IPS-18a (cell line): ENCODE data around the gene PEAK1.

Experiments
- H3K27ac ChIP-seq: one replicate; pipeline ENCODE4 v1.5.1; 2013; ENCODE audit warnings: low read length
- H3K27me3 ChIP-seq: one replicate; pipeline ENCODE4 v1.6.1; 2013; ENCODE audit warnings: mild to moderate bottlenecking, low read length; ENCODE audit not compliant: control insufficient read depth, insufficient read depth
- H3K36me3 ChIP-seq: one replicate; pipeline ENCODE4 v1.6.1; 2013; ENCODE audit warnings: low read depth, low read length; ENCODE audit not compliant: control insufficient read depth
- H3K4me1 ChIP-seq: one replicate; pipeline ENCODE4 v1.6.1; 2013; ENCODE audit warnings: low read depth, low read length; ENCODE audit not compliant: control insufficient read depth
- H3K4me3 ChIP-seq: one replicate; pipeline ENCODE4 v1.5.1; 2013; ENCODE audit warnings: low read length
- H3K9ac ChIP-seq: one replicate; pipeline ENCODE4 v1.6.1; 2013; ENCODE audit warnings: mild to moderate bottlenecking, low read length, moderate library complexity
- H3K9me3 ChIP-seq: one replicate; pipeline ENCODE4 v1.6.1; 2013; ENCODE audit warnings: low read depth, low read length; ENCODE audit not compliant: control insufficient read depth

Gene PEAK1

DNA sequence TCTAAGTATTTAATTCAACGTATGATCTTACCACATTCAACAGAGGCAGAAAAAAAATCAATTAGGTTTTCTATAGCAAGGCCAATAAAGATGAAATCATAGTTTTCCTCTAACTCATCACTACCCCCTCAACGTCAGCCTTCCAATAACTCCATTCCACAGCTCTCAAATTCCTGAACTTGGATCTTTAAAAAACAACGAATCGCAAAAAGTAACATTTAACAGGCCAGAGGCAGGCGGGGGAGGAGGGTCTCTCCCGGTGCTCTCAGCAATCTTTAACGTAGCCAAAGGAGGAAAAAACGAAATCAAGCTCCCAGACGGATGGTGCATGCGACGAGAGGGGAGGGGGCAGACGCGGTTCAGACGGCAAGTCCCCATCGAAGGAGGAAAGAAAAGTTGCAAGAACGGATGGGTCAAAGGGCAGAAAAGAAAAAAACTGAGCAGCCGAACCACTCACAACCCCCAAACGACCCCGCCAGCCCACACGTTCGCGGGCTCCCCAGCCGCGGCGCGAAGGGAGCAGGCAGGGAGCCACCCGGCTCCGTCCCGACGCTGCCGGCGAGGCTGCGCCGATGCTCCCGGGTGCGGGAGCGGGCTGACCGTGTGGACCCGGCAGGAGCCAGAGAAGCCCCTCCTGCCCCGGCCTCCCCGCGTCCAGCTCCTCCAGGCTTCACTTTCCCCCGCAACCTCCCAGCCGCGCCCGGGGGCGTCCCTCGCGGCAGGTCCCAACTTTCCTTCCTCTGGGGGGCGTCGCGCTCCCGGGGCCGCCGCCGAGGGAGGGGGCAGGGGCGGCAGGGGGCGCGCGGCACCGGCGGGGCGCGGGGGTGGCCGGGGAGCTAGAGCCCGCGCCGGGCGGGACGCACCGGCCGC is 703 bp downstream of the PEAK1 start:
- H3K27ac ChIP-seq: no peak overlapping the region
- peaks cover 36% of the 10 kb centered on the region for H3K4me1 ChIP-seq

DNA sequence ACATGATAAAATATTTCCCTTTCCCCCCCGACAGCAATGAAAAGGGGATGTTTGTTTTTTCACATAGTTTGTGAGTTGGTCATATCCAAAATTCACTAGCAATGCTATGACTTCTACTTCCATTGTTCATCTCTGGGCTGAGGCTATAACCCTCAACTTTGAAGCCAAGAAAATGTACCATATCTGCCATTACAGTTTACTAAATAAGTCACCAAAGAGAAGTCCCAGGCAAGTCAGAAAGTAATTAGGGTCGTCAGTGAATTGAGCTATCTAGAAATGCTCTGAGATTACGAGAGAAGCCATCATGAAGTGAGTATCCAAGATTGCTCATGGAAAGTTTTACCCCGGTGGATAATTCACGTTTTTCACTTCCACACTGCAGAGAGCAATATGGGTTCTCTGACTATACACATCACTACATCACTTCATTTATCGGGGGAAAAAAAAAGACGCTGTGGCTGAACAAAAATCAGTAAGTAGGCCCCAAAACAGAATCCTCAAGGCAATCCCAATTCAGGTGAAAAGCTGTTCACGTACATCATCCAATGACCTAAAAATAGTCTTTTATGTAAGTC is 1.4 kb downstream of the PEAK1 start:
- peak overlapping the region; percentile 66 for H3K9ac ChIP-seq
- peak overlapping the region; percentile 61 for H3K4me3 ChIP-seq
- no peaks in the 10 kb centered on the region for H3K27me3 ChIP-seq
- H3K9me3 ChIP-seq: no peaks in the 10 kb centered on the region
- H3K4me1 ChIP-seq: peaks cover 36% of the 10 kb centered on the region
- H3K36me3 ChIP-seq: no peaks in the 10 kb centered on the region
- no peak overlapping the region for H3K27ac ChIP-seq

More for the DNA sequence above, 703 bp downstream of the PEAK1 start:
- H3K4me3 ChIP-seq: peak overlapping the region; percentile 61
- H3K27me3 ChIP-seq: no peaks in the 10 kb centered on the region
- H3K36me3 ChIP-seq: no peaks in the 10 kb centered on the region
- peak overlapping the region; percentile 66 for H3K9ac ChIP-seq
- H3K9me3 ChIP-seq: no peaks in the 10 kb centered on the region

DNA sequence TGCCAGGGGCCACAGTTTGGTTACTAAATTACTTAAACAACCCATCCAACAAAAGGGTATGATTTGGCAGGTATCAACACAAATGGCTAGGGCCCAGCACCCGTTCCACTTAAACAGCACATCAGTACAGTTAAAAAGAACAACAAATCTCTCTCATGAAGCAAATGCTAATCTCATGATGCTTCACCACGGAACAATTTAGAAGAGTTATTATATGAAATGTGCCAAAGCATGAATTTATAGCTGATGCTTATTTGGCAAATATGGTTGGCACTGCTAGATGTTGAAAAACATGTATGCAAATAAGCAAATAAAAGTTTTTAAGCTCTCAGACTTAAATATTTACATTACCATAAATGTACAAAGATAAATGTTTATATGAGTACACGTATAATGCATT is 2.3 kb downstream of the PEAK1 start:
- H3K9me3 ChIP-seq: no peaks in the 10 kb centered on the region
- H3K27me3 ChIP-seq: no peaks in the 10 kb centered on the region
- H3K36me3 ChIP-seq: no peaks in the 10 kb centered on the region
- no peak overlapping the region for H3K27ac ChIP-seq
- H3K4me1 ChIP-seq: peaks cover 36% of the 10 kb centered on the region
- no peak overlapping the region for H3K9ac ChIP-seq
- H3K4me3 ChIP-seq: no peak overlapping the region

DNA sequence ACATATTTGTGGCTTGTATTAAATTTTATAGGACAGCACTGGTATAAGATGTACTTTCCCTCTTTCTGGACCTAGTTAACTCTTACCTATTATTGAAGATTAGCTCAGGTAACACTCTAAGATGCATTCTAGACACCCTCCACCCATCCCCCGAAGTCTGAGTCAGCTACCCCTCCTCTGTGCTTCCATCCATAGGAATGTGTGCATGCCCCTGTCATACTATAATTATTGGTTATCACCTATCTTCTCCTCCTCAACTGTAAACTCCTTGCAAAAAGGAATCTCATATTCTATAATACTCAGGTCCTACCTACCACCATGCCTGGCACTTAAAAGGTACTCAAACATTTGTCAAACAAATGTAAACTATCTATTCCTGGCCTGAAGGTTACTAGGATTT is 3.0 kb downstream of the PEAK1 start:
- no peaks in the 10 kb centered on the region for H3K36me3 ChIP-seq
- no peaks in the 10 kb centered on the region for H3K9me3 ChIP-seq
- no peaks in the 10 kb centered on the region for H3K27me3 ChIP-seq
- H3K4me1 ChIP-seq: peaks cover 36% of the 10 kb centered on the region
- H3K4me3 ChIP-seq: no peak overlapping the region
- no peak overlapping the region for H3K9ac ChIP-seq
- no peak overlapping the region for H3K27ac ChIP-seq

DNA sequence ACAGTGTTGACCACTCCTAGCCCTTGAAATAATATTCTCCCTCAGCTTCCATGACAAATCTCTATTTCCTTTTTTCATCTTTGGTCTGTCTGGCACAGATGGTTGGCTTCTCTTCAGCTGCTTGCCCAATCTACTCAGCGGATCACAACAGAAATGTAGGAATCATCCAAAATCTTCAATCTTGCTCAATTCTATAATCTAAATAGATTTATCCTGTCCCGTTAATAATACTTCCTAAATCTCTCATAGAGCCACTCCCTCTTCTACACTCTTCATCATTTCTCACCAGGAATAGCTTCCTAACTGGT is 3.8 kb downstream of the PEAK1 start:
- Histone ChIP-seq H3K4me1 (peaks cover 29% of the 10 kb centered on the region), H3K4me3 (no peak overlapping the region), H3K27me3 (no peaks in the 10 kb centered on the region), H3K27ac (no peak overlapping the region), H3K9me3 (no peaks in the 10 kb centered on the region), H3K36me3 (no peaks in the 10 kb centered on the region), H3K9ac (no peak overlapping the region)

DNA sequence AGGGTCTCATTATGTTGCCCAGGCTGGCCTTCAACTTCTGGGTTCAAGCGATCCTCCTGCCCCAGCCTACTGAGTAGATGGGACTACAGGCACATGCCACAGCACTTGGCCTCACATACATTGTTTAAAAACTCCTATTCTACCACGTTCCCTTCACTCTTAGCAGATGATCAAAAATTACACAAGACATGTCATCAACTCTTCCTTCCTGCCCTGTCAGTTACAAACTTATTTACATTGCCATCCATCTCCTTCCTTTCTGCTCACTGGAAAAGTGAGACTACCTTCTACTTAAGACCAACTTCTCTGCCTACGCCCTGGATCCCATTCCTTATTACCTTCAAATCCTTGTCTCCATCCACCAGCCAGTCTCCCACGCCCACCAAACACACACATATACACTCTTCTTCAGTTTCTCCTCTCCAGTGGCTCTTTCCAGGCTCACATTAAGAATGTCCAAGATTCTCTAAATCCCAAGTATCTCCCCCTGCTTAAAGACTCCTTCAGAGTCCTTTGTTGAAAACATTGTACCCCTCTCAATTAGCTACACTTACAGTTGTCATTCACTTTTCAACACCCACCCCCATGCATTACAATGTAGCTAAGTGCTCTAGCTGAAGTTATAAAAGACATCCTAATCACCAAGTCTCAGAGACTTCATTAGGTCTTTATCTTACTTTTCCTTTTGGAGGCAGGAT is 4.3 kb downstream of the PEAK1 start:
- Histone ChIP-seq H3K4me3 (no peak overlapping the region), H3K36me3 (no peaks in the 10 kb centered on the region), H3K4me1 (peaks cover 29% of the 10 kb centered on the region), H3K9me3 (no peaks in the 10 kb centered on the region), H3K27me3 (no peaks in the 10 kb centered on the region), H3K9ac (no peak overlapping the region), H3K27ac (no peak overlapping the region)

DNA sequence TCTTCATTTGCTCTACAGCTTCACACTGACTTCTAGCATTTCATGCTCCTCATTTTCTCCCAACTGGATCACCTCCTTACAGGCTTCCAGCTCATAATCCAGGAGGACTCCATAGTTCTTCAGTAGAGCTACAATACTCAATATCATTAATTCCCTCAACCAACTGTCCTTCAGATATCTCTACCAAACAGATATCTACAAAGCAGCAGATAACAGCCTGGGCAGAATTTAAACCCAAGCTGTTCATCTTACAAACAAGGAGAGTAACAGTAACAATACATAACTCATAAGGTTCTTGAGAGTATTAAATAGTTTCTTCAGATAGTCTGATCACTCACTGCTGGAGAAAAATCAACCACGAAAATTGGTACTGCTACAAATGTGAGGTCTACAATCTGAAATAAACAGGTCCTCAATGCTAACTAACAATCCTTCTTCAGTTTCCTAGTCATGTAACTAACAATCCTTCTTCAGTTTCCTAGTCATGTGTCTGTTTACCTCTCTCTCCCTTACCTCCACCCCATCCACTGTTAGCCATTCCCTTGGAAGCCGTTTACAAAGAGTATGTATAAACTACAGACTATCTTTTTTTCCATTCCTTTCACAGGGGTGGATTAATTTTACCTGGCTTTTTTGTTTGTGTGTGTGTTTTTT is 5.0 kb downstream of the PEAK1 start:
- no peaks in the 10 kb centered on the region for H3K36me3 ChIP-seq
- no peaks in the 10 kb centered on the region for H3K9me3 ChIP-seq
- no peak overlapping the region for H3K9ac ChIP-seq
- H3K27me3 ChIP-seq: no peaks in the 10 kb centered on the region
- no peak overlapping the region for H3K27ac ChIP-seq
- no peak overlapping the region for H3K4me3 ChIP-seq
- H3K4me1 ChIP-seq: peaks cover 29% of the 10 kb centered on the region

DNA sequence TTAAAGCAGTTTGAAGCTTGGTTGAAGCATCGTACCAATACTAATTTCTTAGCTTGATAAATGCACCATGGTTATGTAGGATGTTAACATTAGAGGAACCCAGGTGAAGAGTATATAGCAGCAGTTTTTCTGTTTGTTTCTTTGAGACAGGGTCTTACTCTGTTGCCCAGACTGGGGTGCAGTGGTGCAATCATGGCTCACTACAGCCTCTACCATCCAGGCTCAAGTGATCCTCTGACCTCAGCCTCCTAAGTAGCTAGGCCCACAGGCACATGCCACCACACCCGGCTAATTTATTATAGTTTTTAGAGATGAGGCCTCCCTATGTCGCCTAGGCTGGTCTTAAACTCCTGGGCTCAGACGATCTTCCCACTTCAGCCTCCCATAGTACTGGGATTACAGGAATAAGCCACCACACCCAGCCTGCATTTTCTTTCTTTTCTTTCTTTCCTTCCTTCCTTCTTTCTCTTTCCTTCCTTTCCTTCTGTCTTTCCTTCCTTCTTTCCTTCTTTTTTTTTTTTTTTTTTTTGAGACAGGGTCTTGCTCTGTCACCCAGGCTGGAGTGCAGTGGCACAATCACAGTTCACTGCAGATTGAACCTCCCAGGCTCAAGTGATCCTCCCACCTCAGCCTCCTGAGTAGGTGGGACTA is 6.1 kb downstream of the PEAK1 start:
- no peak overlapping the region for H3K27ac ChIP-seq
- no peaks in the 10 kb centered on the region for H3K27me3 ChIP-seq
- no peaks in the 10 kb centered on the region for H3K36me3 ChIP-seq
- peaks cover 29% of the 10 kb centered on the region for H3K4me1 ChIP-seq
- H3K9ac ChIP-seq: no peak overlapping the region
- no peak overlapping the region for H3K4me3 ChIP-seq
- H3K9me3 ChIP-seq: no peaks in the 10 kb centered on the region

DNA sequence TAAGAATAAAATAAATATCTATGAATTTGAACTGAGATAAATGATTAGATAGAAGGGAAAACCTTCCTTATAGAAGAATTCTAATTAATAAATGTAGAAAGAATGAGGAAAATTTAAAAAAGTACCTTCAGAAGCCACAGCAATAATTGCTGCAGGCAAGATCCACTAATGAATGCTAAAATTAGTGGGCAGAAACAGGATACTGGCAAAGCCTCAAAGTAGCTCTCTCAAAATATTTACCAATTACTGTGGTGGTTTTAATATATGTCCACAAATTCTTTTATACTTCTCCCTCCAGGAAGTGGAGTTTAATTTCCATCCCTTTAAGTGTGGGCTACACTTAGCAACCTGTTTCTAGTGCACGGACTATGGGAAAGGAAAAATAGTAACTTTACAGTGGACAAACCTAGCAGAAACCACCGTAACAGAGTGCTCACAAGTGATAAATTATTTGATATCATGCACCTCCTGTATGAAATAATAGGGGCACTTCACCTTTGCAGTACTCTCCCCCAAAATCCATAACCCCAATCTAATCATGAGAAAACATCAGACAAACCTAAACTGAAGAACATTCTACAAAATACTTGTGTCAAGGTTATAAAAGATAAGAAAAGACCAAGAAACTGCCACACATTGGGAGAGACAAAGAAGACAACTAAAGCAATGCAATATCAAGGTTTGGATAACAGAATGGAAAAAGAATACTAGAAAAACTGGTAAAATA is 6.8 kb downstream of the PEAK1 start:
- no peak overlapping the region for H3K4me3 ChIP-seq

DNA sequence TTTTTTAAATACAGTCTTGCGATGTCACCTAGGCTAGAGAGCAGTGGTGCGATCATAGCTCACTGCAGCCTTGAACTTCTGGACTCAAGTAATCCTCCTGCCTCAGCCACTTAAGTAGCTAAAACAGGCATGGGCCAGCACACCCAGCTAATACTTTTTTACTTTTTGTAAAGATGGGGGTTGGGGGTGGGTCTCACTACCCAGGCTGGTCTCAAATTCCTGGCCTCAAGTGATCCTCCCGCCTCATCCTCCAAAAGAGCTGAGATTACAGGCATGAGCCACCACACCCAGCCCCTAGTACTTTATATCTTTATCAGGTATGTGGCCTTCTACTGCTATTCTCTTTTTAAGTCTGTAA is 8.3 kb downstream of the PEAK1 start:
- Histone ChIP-seq H3K4me1 (peaks cover 11% of the 10 kb centered on the region), H3K9ac (no peak overlapping the region), H3K4me3 (no peak overlapping the region), H3K27me3 (no peaks in the 10 kb centered on the region), H3K9me3 (no peaks in the 10 kb centered on the region), H3K27ac (no peak overlapping the region), H3K36me3 (no peaks in the 10 kb centered on the region)

More for the DNA sequence above, 6.8 kb downstream of the PEAK1 start:
- no peaks in the 10 kb centered on the region for H3K36me3 ChIP-seq
- H3K9me3 ChIP-seq: no peaks in the 10 kb centered on the region
- no peak overlapping the region for H3K27ac ChIP-seq
- H3K27me3 ChIP-seq: no peaks in the 10 kb centered on the region
- H3K9ac ChIP-seq: no peak overlapping the region
- H3K4me1 ChIP-seq: peaks cover 22% of the 10 kb centered on the region
